GM12892 (cell line): ENCODE results near the gene RTL5.

Experiments used
- POLR2A ChIP-seq: IDR thresholded peaks from 2 replicates; pipeline ENCODE4 v1.6.1; 2011; ENCODE audit warnings: low read depth, low read length, control low read depth
- POLR2AphosphoS5 ChIP-seq: IDR thresholded peaks from 2 replicates; pipeline ENCODE4 v1.6.1; 2011; ENCODE audit warnings: low read depth, low read length, control low read depth
- TAF1 ChIP-seq: IDR thresholded peaks from 2 replicates; pipeline ENCODE4 v1.6.1; 2011; ENCODE audit warnings: low read depth, mild to moderate bottlenecking, control low read depth, low read length, borderline replicate concordance

- no peak for TF ChIP-seq POLR2AphosphoS5
- no peak for TF ChIP-seq POLR2A
- no peak for TF ChIP-seq TAF1
Observed at GRCh38 chrX:72142794-72143608, 11.3 kb upstream of the RTL5 start.
